ENCODE data around the gene DGKQ. TPM values are rescaled to one million over a fixed set of nuclear protein-coding genes. Genes with fewer than 3 reads are reported as not detected.

Gene DGKQ
- total and polyA plus RNA-seq, 9 of the 15 experiments (the other 6 are each of a cell fraction or from before 2014, with no cell fraction given): 0.17 to 22.0 (median 5.6) TPM

- TF ChIP-seq ADNP (tag; IDR thresholded peaks at IDR 0.05) (no peak), THRAP3 (IDR thresholded peaks at IDR 0.05; ENCODE audit: borderline replicate concordance) (no peak), CREB3L1 (IDR thresholded peaks at IDR 0.05; ENCODE audit: borderline replicate concordance, low read depth) (no peak)
Measured at GRCh38 chr4:985123-985830, 11.9 kb upstream of the DGKQ start (continued).

- H3K4me2 ChIP-seq (ENCODE audit: insufficient read depth, low read length): peak overlapping the region; percentile 73
- peak overlapping the region; percentile 26; the same call in 2 of the 3 replicates for H3K27ac ChIP-seq (ENCODE audit: extremely low read depth, low read depth, low read length)
- in situ Hi-C loops (cut with MboI): no loop called here
- H3K9ac ChIP-seq (ENCODE audit: insufficient read depth in 1 of 2, low read depth in 2 of 2, low read length in 2 of 2): peak overlapping the region; percentile 35 to 83; a peak in 3 of 4 replicates
- H3K79me2 ChIP-seq (ENCODE audit: control insufficient read depth, insufficient read depth, low read length): peaks cover 28% of the 10 kb centered on the region
- no peaks in the 10 kb centered on the region; the same call in 1 of the 2 replicates for H3K9me3 ChIP-seq (replicated peaks; ENCODE audit: control insufficient read depth, insufficient read depth, low read depth, low read length)
- H4K20me1 ChIP-seq (replicated peaks; ENCODE audit: control insufficient read depth, insufficient read depth, low read length): no peaks in the 10 kb centered on the region
- no TSS peak for BruUV-seq (replicated peaks)
- no peak for ATAC-seq
- ChIA-PET CTCF (ENCODE audit: low intra/inter-chr PET ratio) (no interaction called here), POLR2A (interaction anchor here (0.6 to 1.6 kb wide), 5 partner anchors 9 to 475 kb away, joined by 3 to 6 read pairs (median 3); partner anchors contain the start of gene SLC26A1)
- H3K27me3 ChIP-seq (ENCODE audit: control insufficient read depth in 2 of 2, insufficient read depth in 2 of 2, low read length in 2 of 2): no peaks in the 10 kb centered on the region
- H3K9me1 ChIP-seq (ENCODE audit: control insufficient read depth, insufficient read depth, low read length): no peaks in the 10 kb centered on the region
- DNase-seq (ENCODE audit: extremely low read depth in 1 of 4, low spot score in 3 of 4): no peak
- peak overlapping the region; percentile 76 for H2AFZ ChIP-seq (ENCODE audit: low read depth, low read length)
- no peak for FAIRE-seq
- H3K4me3 ChIP-seq: no peak overlapping the region
- peaks cover 38 to 71% of the 10 kb centered on the region in 2 experiments for H3K4me1 ChIP-seq (replicated peaks in 1 of 2; ENCODE audit: control insufficient read depth in 2 of 2, insufficient read depth in 2 of 2, low read length in 2 of 2)
- 33% methylated on average over 15 of the region's 15 CpGs for WGBS (ENCODE audit: insufficient coverage, low coverage, missing lambda C conversion rate)
- H3K36me3 ChIP-seq (ENCODE audit: control insufficient read depth, insufficient read depth, low read length): no peaks in the 10 kb centered on the region
- intact Hi-C loops (cut with micrococcal nuclease): loop anchor here (5.0 to 10.0 kb wide), 4 partner anchors 202 to 300 kb away; partner anchors contain the start of gene SLC49A3
- TF ChIP-seq ZNF384 (IDR thresholded peaks at IDR 0.05; ENCODE audit: low read depth, low read length) (no peak), SIN3A (IDR thresholded peaks at IDR 0.05; ENCODE audit: borderline replicate concordance in 2 of 2, control insufficient read depth in 1 of 2, low read depth in 2 of 2, low read length in 2 of 2) (no peak), ZNF398 (CRISPR knock-in tag; IDR thresholded peaks at IDR 0.05) (no peak), ATF3 (IDR thresholded peaks at IDR 0.05) (peak; percentile 45), ATF3 (CRISPR knock-in tag; conservative IDR thresholded peaks at IDR 0.05) (no peak), TAF15 (IDR thresholded peaks at IDR 0.05; ENCODE audit: low read depth, low read length) (no peak), PHB (CRISPR knock-in tag; IDR thresholded peaks at IDR 0.05) (no peak), SMARCB1 (IDR thresholded peaks at IDR 0.05; ENCODE audit: insufficient read length, low read depth) (no peak), HDAC1 (IDR thresholded peaks at IDR 0.05) (no peak), MLLT1 (IDR thresholded peaks at IDR 0.05) (no peak)
Measured at GRCh38 chr4:984336-985054, 11.1 kb upstream of the DGKQ start.
